Measurements from ENCODE around the gene KRTAP12-2. TPM values are rescaled to one million over a fixed set of nuclear protein-coding genes. Genes with fewer than 3 reads are reported as not detected.

Gene KRTAP12-2
- total and polyA plus RNA-seq, 2 donors (not counting 3 experiments of a cell fraction or from before 2014, with no cell fraction given): not detected

- intact Hi-C loops (cut with micrococcal nuclease): no loop called here
- H3K9me3 ChIP-seq (replicated peaks; ENCODE audit: control insufficient read depth, insufficient read depth, low read length): no peaks in the 10 kb centered on the region
Measured at GRCh38 chr21:44649521-44650100, 17.1 kb downstream of the KRTAP12-2 start.

GRCh38 chr21:44648557-44649311, 18.0 kb downstream of the KRTAP12-2 start:
- no peaks in the 10 kb centered on the region for H3K27me3 ChIP-seq (ENCODE audit: control insufficient read depth in 2 of 2, insufficient read depth in 2 of 2, low read length in 2 of 2)
- H3K36me3 ChIP-seq (ENCODE audit: control insufficient read depth in 2 of 2, extremely low read depth in 1 of 2, insufficient read depth in 2 of 2, low read length in 2 of 2): no peaks in the 10 kb centered on the region
- no peak overlapping the region for H3K4me2 ChIP-seq (ENCODE audit: insufficient read depth, low read length)
- H3K9me1 ChIP-seq (replicated peaks; ENCODE audit: control insufficient read depth, extremely low read depth, insufficient read depth, low read length): no peaks in the 10 kb centered on the region
- intact Hi-C loops (cut with micrococcal nuclease): no loop called here
- TF ChIP-seq JUN (IDR thresholded peaks at IDR 0.05; ENCODE audit: borderline replicate concordance, insufficient read depth, insufficient read length, low read depth) (no peak), GATA2 (IDR thresholded peaks at IDR 0.05; ENCODE audit: insufficient read depth, insufficient read length, low read depth, low read length) (no peak), FOS (IDR thresholded peaks at IDR 0.05; ENCODE audit: borderline replicate concordance, insufficient read depth, low read length) (no peak), POLR2A (IDR thresholded peaks at IDR 0.05; ENCODE audit: low read depth, low read length) (no peak)
- no peak for DNase-seq (ENCODE audit: low read depth, low spot score)
- POLR2A ChIA-PET: no interaction called here
- no peaks in the 10 kb centered on the region for H3K4me1 ChIP-seq (ENCODE audit: control insufficient read depth, extremely low read depth, insufficient read depth, low read length)
- H3K9me3 ChIP-seq (replicated peaks; ENCODE audit: control insufficient read depth, insufficient read depth, low read length): no peaks in the 10 kb centered on the region
- no peaks in the 10 kb centered on the region for H4K20me1 ChIP-seq (replicated peaks; ENCODE audit: control insufficient read depth, extremely low read depth, insufficient read depth, low read length)
- H3K27ac ChIP-seq (ENCODE audit: insufficient read depth, low read depth, low read length): no peak overlapping the region
- no peaks in the 10 kb centered on the region for H3K79me2 ChIP-seq (ENCODE audit: control insufficient read depth, insufficient read depth, low read length)
- BruUV-seq (replicated peaks): no TSS peak
- no peak overlapping the region for H3K9ac ChIP-seq (replicated peaks; ENCODE audit: extremely low read depth, insufficient read depth, low read length)
- CTCF ChIA-PET: no interaction called here
- no peak overlapping the region for H2AFZ ChIP-seq (ENCODE audit: low read depth, low read length)
- no peak overlapping the region for H3K4me3 ChIP-seq (replicated peaks in 1 of 3; ENCODE audit: insufficient read depth in 1 of 3, low read depth in 1 of 3, low read length in 3 of 3)
- FAIRE-seq: no peak
- dilution Hi-C loops (cut with MboI; ENCODE audit: extremely low pct_ligation_motif_present, low sequenced_read_pairs): no loop called here

More at GRCh38 chr21:44649521-44650100, 17.1 kb downstream of the KRTAP12-2 start:
- BruUV-seq (replicated peaks): no TSS peak
- no peak for FAIRE-seq
- H3K4me3 ChIP-seq (replicated peaks in 1 of 3; ENCODE audit: insufficient read depth in 1 of 3, low read depth in 1 of 3, low read length in 3 of 3): no peak overlapping the region
- DNase-seq (ENCODE audit: low read depth, low spot score): no peak
- POLR2A ChIA-PET: no interaction called here
- no peaks in the 10 kb centered on the region for H3K79me2 ChIP-seq (ENCODE audit: control insufficient read depth, insufficient read depth, low read length)
- H3K36me3 ChIP-seq (ENCODE audit: control insufficient read depth in 2 of 2, extremely low read depth in 1 of 2, insufficient read depth in 2 of 2, low read length in 2 of 2): no peaks in the 10 kb centered on the region
- CTCF ChIA-PET: no interaction called here
- H3K9ac ChIP-seq (replicated peaks; ENCODE audit: extremely low read depth, insufficient read depth, low read length): no peak overlapping the region
- no peaks in the 10 kb centered on the region for H4K20me1 ChIP-seq (replicated peaks; ENCODE audit: control insufficient read depth, extremely low read depth, insufficient read depth, low read length)
- dilution Hi-C loops (cut with MboI; ENCODE audit: extremely low pct_ligation_motif_present, low sequenced_read_pairs): no loop called here
- H2AFZ ChIP-seq (ENCODE audit: low read depth, low read length): no peak overlapping the region
- no peak overlapping the region for H3K27ac ChIP-seq (ENCODE audit: insufficient read depth, low read depth, low read length)
- no peaks in the 10 kb centered on the region for H3K9me1 ChIP-seq (replicated peaks; ENCODE audit: control insufficient read depth, extremely low read depth, insufficient read depth, low read length)
- H3K27me3 ChIP-seq (ENCODE audit: control insufficient read depth in 2 of 2, insufficient read depth in 2 of 2, low read length in 2 of 2): no peaks in the 10 kb centered on the region
- no peak overlapping the region for H3K4me2 ChIP-seq (ENCODE audit: insufficient read depth, low read length)
- no peak for TF ChIP-seq POLR2A (IDR thresholded peaks at IDR 0.05; ENCODE audit: low read depth, low read length)
- no peaks in the 10 kb centered on the region for H3K4me1 ChIP-seq (ENCODE audit: control insufficient read depth, extremely low read depth, insufficient read depth, low read length)

Data from endothelial cell of umbilical vein (primary cell).